Fibroblast of skin of left biceps (primary cell): ENCODE results near the gene NR1D2.
A peak's percentile ranks its signal among the peaks of the same experiment; 100 is the strongest.
"Not testable (repeated sequence)": the region's sequence is repeated elsewhere in the genome, so short reads cannot be mapped to it uniquely, and the experiment has no call there.

Experiments
- DNase-seq, 2 experiments: peaks; one replicate each; pipeline ENCODE4 v3.0.0-alpha.2; 2013; ENCODE audit warnings: low read depth in 2 of 2

The NR1D2 gene

GRCh38 chr3:23944861-23945662 lies at the start of gene NR1D2:
TSS of gene NR1D2 (plus strand) at chr3:23945286. CDS start at chr3:23945579, 293 bp downstream.
- peak; percentile 46 to 47 for DNase-seq

DNA sequence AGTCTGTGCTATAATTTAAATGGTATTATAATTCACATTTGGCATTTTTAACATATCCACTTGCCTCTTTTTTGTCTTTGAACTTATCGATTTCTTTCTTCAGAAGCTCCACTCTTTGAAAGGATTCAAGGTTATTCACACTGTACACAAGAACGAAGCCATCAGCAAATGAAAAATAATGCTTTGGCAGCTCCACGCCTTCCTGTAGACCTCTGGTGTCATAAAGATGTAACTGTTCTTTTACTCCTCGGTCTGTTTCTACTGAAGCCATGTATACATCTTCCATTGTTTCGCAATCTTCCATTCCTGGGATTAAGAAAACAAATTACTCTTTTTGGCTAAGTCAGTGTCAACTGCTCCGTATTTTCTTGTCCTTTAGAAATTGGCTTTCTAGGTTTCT lies 44.3 kb upstream of the NR1D2 start:
- DNase-seq = peak in 1 of 2 experiments; percentile 31

- no peak for DNase-seq
These were observed 40.5 kb upstream of the NR1D2 start for GRCh38 chr3:23904545-23904944.

- no peak for DNase-seq
These were observed 35.7 kb upstream of the NR1D2 start for GRCh38 chr3:23909341-23909740.

- no peak for DNase-seq
These were observed 33.7 kb upstream of the NR1D2 start for GRCh38 chr3:23911397-23911796.

- not testable (repeated sequence) for DNase-seq
These were observed 32.8 kb upstream of the NR1D2 start for GRCh38 chr3:23912335-23912734.

DNA sequence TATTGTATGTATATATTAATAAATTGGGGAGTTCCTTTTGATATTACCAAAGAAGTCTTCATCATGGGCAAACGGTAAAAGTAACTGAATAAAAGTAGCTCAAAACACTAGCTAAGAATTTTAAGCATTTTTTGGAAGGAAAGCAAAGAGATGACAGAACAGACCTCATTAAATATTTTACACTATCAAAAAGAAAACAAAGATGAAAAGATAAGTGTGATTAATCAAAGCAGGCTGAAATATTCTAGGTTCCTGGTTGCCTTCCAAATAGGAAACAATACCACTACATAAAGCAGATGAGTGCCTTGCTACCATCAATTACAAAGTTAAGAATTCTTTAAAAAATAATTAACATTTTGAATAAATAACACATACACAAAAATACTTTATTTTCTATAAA lies 31.9 kb upstream of the NR1D2 start:
- no peak for DNase-seq

DNA sequence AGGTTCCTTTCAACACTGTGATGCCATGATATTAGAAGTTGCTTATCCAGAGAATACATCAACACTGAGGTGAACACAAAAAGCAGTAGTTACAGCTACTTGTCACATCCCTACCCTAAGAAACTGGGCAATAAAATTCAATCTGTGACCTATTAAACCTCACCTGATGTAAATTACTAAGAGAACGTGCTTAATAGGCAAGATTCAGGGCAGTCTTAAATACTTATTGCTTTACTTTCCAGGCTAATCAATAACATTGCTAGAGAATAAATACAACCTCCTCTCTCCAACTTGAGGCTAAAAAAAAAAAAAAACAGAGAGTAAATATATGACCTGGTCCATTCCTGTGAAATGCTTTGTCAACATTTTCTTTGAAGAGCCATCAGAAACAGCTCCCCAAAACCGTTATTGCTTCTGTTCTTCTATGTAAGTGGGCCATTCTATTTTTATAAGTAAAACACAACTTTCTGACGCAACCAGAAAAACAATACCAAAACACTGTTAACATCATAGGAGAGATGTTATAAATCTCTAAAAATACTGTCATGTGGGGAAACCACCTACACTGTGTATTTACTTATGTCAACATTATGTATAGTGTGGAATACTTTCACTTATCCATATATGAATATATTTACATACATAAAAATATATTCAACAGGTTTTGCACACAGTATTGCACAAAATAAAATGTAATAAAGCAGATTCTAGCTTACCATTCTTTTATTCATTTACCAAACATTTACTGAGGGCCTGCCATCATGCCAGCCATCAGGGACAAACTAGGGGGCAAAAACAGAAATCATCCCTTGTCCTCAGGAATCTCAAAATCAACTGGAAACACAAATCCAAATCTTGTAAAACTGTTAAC lies 31.0 kb upstream of the NR1D2 start:
- no peak for DNase-seq

DNA sequence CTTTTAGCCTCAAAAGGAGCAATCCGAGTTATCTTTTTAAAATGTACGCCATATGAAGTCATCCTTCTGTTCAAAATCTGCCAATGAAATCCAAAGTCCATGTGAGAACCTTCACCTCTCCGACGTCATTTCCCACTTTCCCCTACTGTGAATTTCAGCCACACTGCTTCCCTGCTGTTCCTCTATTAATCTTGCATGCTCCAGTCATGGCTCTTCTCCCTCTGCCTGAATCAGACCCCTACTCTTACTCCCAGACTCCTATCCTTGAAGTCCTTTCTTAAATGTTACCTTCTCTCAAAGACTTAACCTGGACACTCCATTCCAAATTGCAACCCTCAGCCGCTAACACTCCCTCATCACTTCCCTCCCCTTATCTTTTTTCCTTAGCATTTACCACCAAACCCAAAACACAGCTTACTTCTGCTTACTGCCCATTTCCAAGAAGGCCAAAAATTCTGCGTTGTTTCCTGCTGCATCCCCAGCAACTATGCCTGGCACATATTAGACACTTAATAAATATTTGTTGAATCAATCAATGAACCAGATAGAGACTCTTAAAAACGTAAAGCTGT lies 29.5 kb upstream of the NR1D2 start:
- DNase-seq = no peak

- DNase-seq = no peak
These were observed 28.8 kb upstream of the NR1D2 start for GRCh38 chr3:23916152-23916885.

GRCh38 chr3:23916886-23917678 lies 28.0 kb upstream of the NR1D2 start, which contains the start of the genes NKIRAS1 and RPL15:
TSS of gene NKIRAS1 (minus strand) at chr3:23916990. CDS start at chr3:23910904, 6,086 bp downstream.
TSS of gene RPL15 (plus strand) at chr3:23917132. CDS start at chr3:23917860, 728 bp downstream.
- DNase-seq = peak; percentile 91 to 93

GRCh38 chr3:23917679-23918303 lies 27.3 kb upstream of the NR1D2 start:
- DNase-seq = not testable (repeated sequence)

- DNase-seq = not testable (repeated sequence)
These were observed 26.8 kb upstream of the NR1D2 start for GRCh38 chr3:23918331-23918730.

GRCh38 chr3:23919628-23920027 lies 25.5 kb upstream of the NR1D2 start:
- DNase-seq = no peak

- DNase-seq = no peak
These were observed 24.9 kb upstream of the NR1D2 start for GRCh38 chr3:23920151-23920655.

- no peak for DNase-seq
These were observed 24.0 kb upstream of the NR1D2 start for GRCh38 chr3:23921052-23921511.

- DNase-seq = peak in 1 of 2 experiments; percentile 48
These were observed 21.3 kb upstream of the NR1D2 start for GRCh38 chr3:23923786-23924185.

DNA sequence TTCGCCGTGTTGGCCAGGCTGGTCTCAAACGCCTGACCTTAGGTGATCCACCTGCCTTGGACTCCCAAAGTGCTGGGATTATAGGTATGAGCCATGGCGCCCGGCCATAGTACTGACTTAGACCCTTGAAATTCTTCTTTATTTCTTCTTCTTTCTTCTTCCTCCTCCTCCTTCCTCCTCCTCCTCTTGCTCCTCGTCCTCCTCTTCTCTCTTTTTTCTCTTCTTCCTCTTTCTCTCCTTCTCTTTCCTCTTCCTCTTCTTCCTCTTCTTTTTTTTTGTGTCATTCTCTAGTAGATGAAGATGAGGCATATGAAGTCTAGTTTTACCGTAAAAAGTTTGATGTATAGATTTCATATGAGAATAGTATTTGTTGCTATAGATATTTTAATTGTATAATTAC lies 18.8 kb upstream of the NR1D2 start:
- DNase-seq = no peak

DNA sequence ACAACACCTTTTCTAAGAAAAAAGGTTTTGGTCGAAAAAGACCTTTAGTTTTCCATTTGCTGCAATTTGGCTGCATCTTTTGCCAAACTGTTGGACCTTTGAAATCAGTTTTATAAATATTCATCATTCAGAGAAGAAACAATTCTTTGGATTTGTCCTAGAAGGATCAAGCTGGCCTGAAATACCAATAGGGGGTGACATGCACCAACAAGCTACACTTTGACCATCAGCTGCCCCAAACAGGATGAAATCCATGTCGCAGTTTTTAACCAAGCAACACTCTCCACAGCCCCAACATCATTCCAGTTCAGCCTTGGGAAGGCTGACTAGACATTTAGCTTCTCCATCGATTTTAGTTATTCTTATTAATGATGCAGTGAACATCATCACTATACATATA lies 18.4 kb upstream of the NR1D2 start:
- no peak for DNase-seq

DNA sequence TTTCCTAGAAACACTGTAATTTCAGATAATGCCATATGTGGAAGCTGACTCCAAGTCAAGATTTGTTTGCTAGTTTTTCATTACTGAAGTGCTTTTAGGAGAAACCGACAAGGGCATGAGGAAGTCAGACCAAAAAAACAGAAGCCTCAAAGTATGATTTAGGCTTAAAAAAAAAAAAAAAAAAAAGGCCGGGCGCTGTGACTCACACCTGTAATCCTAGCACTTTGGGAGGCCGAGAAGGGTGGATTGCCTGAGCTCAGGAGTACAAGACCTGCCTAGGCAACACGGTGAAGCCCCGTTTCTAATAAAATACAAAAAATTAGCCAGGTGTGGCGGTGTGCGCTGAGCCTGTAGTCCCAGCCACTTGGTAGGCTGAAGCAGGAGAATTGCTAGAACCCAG lies 16.6 kb upstream of the NR1D2 start:
- no peak for DNase-seq
